Osteoblast (primary cell): ENCODE measurements around the gene MGA. TPM values are rescaled to one million over a fixed set of nuclear protein-coding genes. Genes with fewer than 3 reads are reported as not detected.

Experiments used
- DNase-seq: peaks from one replicate; pipeline ENCODE4 v3.0.0; 2011; ENCODE audit warnings: low spot score, mixed read lengths; ENCODE audit not compliant: insufficient read length; ENCODE audit errors: missing footprints
- H2AFZ ChIP-seq: 2 replicates; pipeline ENCODE4 v1.6.0; 2011; ENCODE audit warnings: mild to moderate bottlenecking, low read length
- H3K27ac ChIP-seq: 2 replicates; pipeline ENCODE4 v1.5.1; 2011; ENCODE audit warnings: mild to moderate bottlenecking, low read depth, low read length, moderate library complexity
- H3K27me3 ChIP-seq: 2 replicates; pipeline ENCODE4 v1.6.0; 2012; ENCODE audit warnings: mild to moderate bottlenecking, control low read depth, inconsistent platforms, low read length, moderate library complexity; ENCODE audit not compliant: insufficient read depth
- H3K36me3 ChIP-seq: 2 replicates; pipeline ENCODE4 v1.5.1; 2011; ENCODE audit warnings: mild to moderate bottlenecking, low read length, control low read depth, moderate library complexity; ENCODE audit not compliant: insufficient read depth
- H3K4me1 ChIP-seq: 2 replicates; pipeline ENCODE4 v1.5.1; 2011; ENCODE audit warnings: mild to moderate bottlenecking, low read length, control low read depth, moderate library complexity; ENCODE audit not compliant: insufficient read depth
- H3K4me2 ChIP-seq: 2 replicates; pipeline ENCODE4 v1.6.0; 2011; ENCODE audit warnings: mild to moderate bottlenecking, low read length; ENCODE audit not compliant: insufficient read depth
- H3K4me3 ChIP-seq: fragments of 200-600 bp; sonication (generic); 3 replicates; pipeline ENCODE4 v1.5.1; 2012; ENCODE audit warnings: mild to moderate bottlenecking, low read length, inconsistent platforms; ENCODE audit not compliant: insufficient read depth
- H3K79me2 ChIP-seq: 2 replicates; pipeline ENCODE4 v1.6.0; 2012; ENCODE audit warnings: mild to moderate bottlenecking, low read length, control low read depth, inconsistent platforms; ENCODE audit not compliant: insufficient read depth
- H3K9me3 ChIP-seq: 2 replicates; pipeline ENCODE4 v1.5.1; 2011; ENCODE audit warnings: low read depth, low read length, control low read depth
- H4K20me1 ChIP-seq: 2 replicates; pipeline ENCODE4 v1.6.0; 2012; ENCODE audit warnings: mild to moderate bottlenecking, low read length, control low read depth; ENCODE audit not compliant: insufficient read depth
- CTCF ChIP-seq: IDR thresholded peaks from 2 replicates; pipeline ENCODE4 v1.5.1; 2011; ENCODE audit warnings: mild to moderate bottlenecking, low read depth, low read length, moderate library complexity; ENCODE audit errors: extremely low read depth
- total RNA-seq: library from RNA; depleted of rRNA; stranded (reverse); fragments of >200 nt; gene quantifications from 2 replicates; pipeline ENCODE4 v1.2.3, GENCODE V29; 2012

Gene MGA
- total RNA-seq, 1 donor = 40.2 TPM

GRCh38 chr15:41695750-41696436 lies 35.7 kb downstream of the MGA start:
- Histone ChIP-seq H4K20me1 (peaks cover 24% of the 10 kb centered on the region), H3K27me3 (no peaks in the 10 kb centered on the region), H3K4me1 (peaks cover 11% of the 10 kb centered on the region), H3K4me2 (peak overlapping the region; percentile 35), H3K36me3 (peaks cover 5% of the 10 kb centered on the region), H2AFZ (peak overlapping the region; percentile 4), H3K4me3 (no peak overlapping the region), H3K79me2 (peaks cover 69% of the 10 kb centered on the region), H3K9me3 (no peaks in the 10 kb centered on the region), H3K27ac (peak overlapping the region; percentile 13)
- DNase-seq = peak; percentile 69
- TF ChIP-seq CTCF = peak; percentile 52

GRCh38 chr15:41698779-41699178 lies 38.6 kb downstream of the MGA start:
- Histone ChIP-seq H3K4me3 (no peak overlapping the region), H3K4me2 (no peak overlapping the region), H3K27me3 (no peaks in the 10 kb centered on the region), H3K36me3 (peaks cover 5% of the 10 kb centered on the region), H2AFZ (no peak overlapping the region), H3K4me1 (peaks cover 11% of the 10 kb centered on the region), H3K9me3 (no peaks in the 10 kb centered on the region), H3K79me2 (peaks cover 57% of the 10 kb centered on the region), H4K20me1 (peaks cover 19% of the 10 kb centered on the region), H3K27ac (peak overlapping the region; percentile 0)
- no peak for TF ChIP-seq CTCF
- DNase-seq = peak; percentile 74

DNA sequence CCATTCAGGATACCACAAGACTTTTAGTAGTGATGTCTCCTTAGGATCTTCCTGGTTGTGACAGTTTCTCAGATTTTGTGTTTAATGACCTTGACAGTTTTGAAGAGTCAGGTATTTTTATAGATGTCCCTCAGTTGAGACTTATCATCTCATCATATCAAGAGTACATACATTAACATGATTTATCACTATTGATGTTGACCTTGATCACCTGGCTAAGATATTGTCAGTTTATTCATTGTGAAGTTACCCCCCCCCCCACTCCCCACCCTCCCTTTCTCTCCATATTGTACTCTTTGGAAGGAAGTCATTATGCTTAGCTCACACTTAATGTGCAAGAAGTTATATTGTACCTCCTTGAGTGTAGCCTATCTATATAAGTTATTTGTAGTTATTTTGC lies 42.9 kb downstream of the MGA start:
- Histone ChIP-seq H3K9me3 (no peaks in the 10 kb centered on the region), H3K36me3 (peaks cover 4% of the 10 kb centered on the region), H3K27ac (no peak overlapping the region), H2AFZ (no peak overlapping the region), H3K27me3 (no peaks in the 10 kb centered on the region), H3K4me1 (peaks cover 6% of the 10 kb centered on the region), H3K79me2 (peaks cover 28% of the 10 kb centered on the region), H4K20me1 (peaks cover 10% of the 10 kb centered on the region), H3K4me2 (no peak overlapping the region), H3K4me3 (no peak overlapping the region)
- DNase-seq = no peak
- no peak for TF ChIP-seq CTCF

- no peak overlapping the region for H3K27ac ChIP-seq
- H3K4me3 ChIP-seq = no peak overlapping the region
- no peaks in the 10 kb centered on the region for H3K27me3 ChIP-seq
- H3K36me3 ChIP-seq = peaks cover 31% of the 10 kb centered on the region
- peaks cover 4% of the 10 kb centered on the region for H3K79me2 ChIP-seq
- no peak overlapping the region for H2AFZ ChIP-seq
- no peaks in the 10 kb centered on the region for H3K4me1 ChIP-seq
- no peaks in the 10 kb centered on the region for H3K9me3 ChIP-seq
- TF ChIP-seq CTCF = no peak
- H4K20me1 ChIP-seq = no peaks in the 10 kb centered on the region
- DNase-seq = no peak
- H3K4me2 ChIP-seq = no peak overlapping the region
Observed at GRCh38 chr15:41713047-41713446, 52.8 kb downstream of the MGA start.
